GM23248 (cell line): ENCODE results near the gene DNMT3L. TPM values are rescaled to one million over a fixed set of nuclear protein-coding genes. Genes with fewer than 3 reads are reported as not detected.

Source experiments
- DNase-seq: peaks from one replicate; pipeline ENCODE4 v3.0.0-alpha.2; 2015
- H2AFZ ChIP-seq: fragments of 200-600 bp; sonication (generic); 2 replicates; pipeline ENCODE4 v1.6.1; 2016; ENCODE audit warnings: antibody characterized with exemption
- H3F3A ChIP-seq: fragments of 200-600 bp; sonication (generic); 2 replicates; pipeline ENCODE4 v1.6.1; 2016; ENCODE audit warnings: mild to moderate bottlenecking, antibody characterized with exemption, mixed run types; ENCODE audit not compliant: insufficient read depth
- H3K27ac ChIP-seq: fragments of 200-600 bp; sonication (generic); 2 replicates; pipeline ENCODE4 v1.5.1; 2016; ENCODE audit warnings: mild to moderate bottlenecking
- H3K27me3 ChIP-seq: fragments of 200-600 bp; sonication (generic); replicated peaks from 2 replicates; pipeline ENCODE4 v1.6.1; 2016; ENCODE audit warnings: mild to moderate bottlenecking; ENCODE audit not compliant: insufficient read depth
- H3K36me3 ChIP-seq: fragments of 200-600 bp; sonication (generic); 2 replicates; pipeline ENCODE4 v1.6.1; 2016; ENCODE audit warnings: low read depth, mild to moderate bottlenecking
- H3K4me1 ChIP-seq: fragments of 200-600 bp; sonication (generic); 2 replicates; pipeline ENCODE4 v1.6.1; 2016; ENCODE audit warnings: mild to moderate bottlenecking; ENCODE audit not compliant: insufficient read depth
- H3K4me2 ChIP-seq: fragments of 200-600 bp; sonication (generic); one replicate; pipeline ENCODE4 v1.6.1; 2016; ENCODE audit warnings: mild to moderate bottlenecking; ENCODE audit not compliant: unreplicated experiment
- H3K4me3 ChIP-seq: fragments of 200-600 bp; sonication (generic); 2 replicates; pipeline ENCODE4 v1.5.1; 2016; ENCODE audit warnings: mild to moderate bottlenecking
- H3K79me2 ChIP-seq: fragments of 200-600 bp; sonication (generic); 2 replicates; pipeline ENCODE4 v1.6.1; 2016; ENCODE audit warnings: mild to moderate bottlenecking; ENCODE audit not compliant: insufficient read depth
- H3K9ac ChIP-seq: fragments of 200-600 bp; sonication (generic); 2 replicates; pipeline ENCODE4 v1.6.1; 2016; ENCODE audit warnings: mild to moderate bottlenecking
- H3K9me2 ChIP-seq: fragments of 200-600 bp; sonication (generic); 2 replicates; pipeline ENCODE4 v1.6.1; 2016; ENCODE audit warnings: mixed run types, mild to moderate bottlenecking, moderate library complexity; ENCODE audit not compliant: insufficient read depth
- H3K9me3 ChIP-seq: fragments of 200-600 bp; sonication (generic); one replicate; pipeline ENCODE4 v1.6.1; 2017; ENCODE audit warnings: low read depth
- H4K20me1 ChIP-seq: fragments of 200-600 bp; sonication (generic); 2 replicates; pipeline ENCODE4 v1.6.0; 2016; ENCODE audit not compliant: insufficient read depth
- EZH2 ChIP-seq: fragments of 200-600 bp; sonication (generic); IDR thresholded peaks from 2 replicates; pipeline ENCODE4 v1.6.1; 2018; ENCODE audit warnings: antibody characterized with exemption, mild to moderate bottlenecking; ENCODE audit not compliant: insufficient read depth, poor library complexity, severe bottlenecking
- EZH2phosphoT487 ChIP-seq: fragments of 200-600 bp; sonication (generic); IDR thresholded peaks from 2 replicates; pipeline ENCODE4 v1.6.1; 2018; ENCODE audit warnings: antibody characterized with exemption, moderate library complexity, mild to moderate bottlenecking, low read depth; ENCODE audit not compliant: insufficient read depth
- WGBS, 2 experiments: methylation state at CpG; one replicate each; pipeline ENCODE4 v1.1.6; 2015 to 2017; ENCODE audit warnings: low lambda C conversion rate in 2 of 2, low coverage in 1 of 2; ENCODE audit errors: missing lambda C conversion rate in 2 of 2; 5-methylcytosine and 5-hydroxymethylcytosine counted together
- in situ Hi-C: fragments of 300-500 bp; cut with MboI; formaldehyde crosslinking; loops from 2 replicates; pipeline ENCODE4 v1.15.0; 2020
- polyA plus RNA-seq: library from polyadenylated mRNA; unstranded; fragments of >200 nt; fragmentation: Nextera tagmentation; extraction: Ambion mirVana; gene quantifications from 2 replicates; pipeline ENCODE4 v1.2.1, GENCODE V29; 2016
- total RNA-seq: library from RNA; depleted of rRNA; stranded (reverse); fragments of >200 nt; shearing (Covaris generic); gene quantifications from 2 replicates; pipeline ENCODE4 v1.2.3, GENCODE V29; 2014

Gene DNMT3L
- total and polyA plus RNA-seq, 2 experiments from 2014 or later, result not detected

DNA sequence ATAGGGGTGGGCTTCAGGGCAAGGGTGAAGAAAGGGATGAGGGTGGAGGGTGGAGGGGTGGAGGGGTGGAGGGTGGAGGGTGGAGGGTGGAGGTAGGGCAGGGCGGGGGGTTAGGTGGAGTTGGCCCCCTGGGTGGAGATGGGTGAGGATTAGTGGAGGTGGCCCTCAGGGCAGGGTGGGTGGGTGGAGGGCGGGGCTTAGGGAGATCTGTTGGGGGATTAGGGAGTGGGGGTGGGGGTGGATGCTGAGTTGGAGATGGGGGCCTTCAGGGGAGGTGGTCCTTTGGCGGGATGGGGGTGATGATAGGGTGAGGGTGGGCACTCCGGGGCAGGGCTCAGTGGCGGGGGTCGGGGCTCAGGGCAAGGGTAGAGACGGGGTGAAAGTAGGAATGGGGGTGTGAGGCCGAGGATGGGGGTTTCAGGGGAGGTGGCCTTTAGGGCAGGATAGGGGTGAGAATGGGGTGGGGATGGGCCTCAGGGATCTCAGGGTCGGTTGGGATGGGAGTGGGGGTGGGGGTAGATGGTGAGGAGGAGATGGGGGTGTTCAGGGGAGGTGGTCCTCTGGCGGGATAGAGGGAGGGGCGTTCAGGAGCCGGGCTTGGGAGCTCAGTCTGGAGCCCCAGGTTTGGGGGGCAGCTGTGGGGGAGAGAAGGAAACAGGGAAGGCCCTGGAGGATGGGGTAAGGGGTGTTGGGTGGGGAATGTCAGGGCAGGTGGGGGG is 800 bp upstream of the DNMT3L start:
- in situ Hi-C loops, result no loop called here
- Histone ChIP-seq H3K4me1 (no peaks in the 10 kb centered on the region), H3K27me3 (peaks cover 7% of the 10 kb centered on the region; the same call in 1 of the 2 replicates), H3K4me2 (no peak overlapping the region), H3K79me2 (no peaks in the 10 kb centered on the region), H2AFZ (no peak overlapping the region), H3F3A (no peaks in the 10 kb centered on the region), H3K4me3 (no peak overlapping the region), H3K36me3 (no peaks in the 10 kb centered on the region), H3K9ac (no peak overlapping the region), H3K9me2 (no peaks in the 10 kb centered on the region), H3K27ac (no peak overlapping the region), H4K20me1 (no peaks in the 10 kb centered on the region), H3K9me3 (no peaks in the 10 kb centered on the region)
- WGBS, 2 experiments, result 60 to 66% methylated on average over 1 to 12 of the region's 12 CpGs
- no peak for DNase-seq
- TF ChIP-seq EZH2 (no peak), EZH2phosphoT487 (no peak)

DNA sequence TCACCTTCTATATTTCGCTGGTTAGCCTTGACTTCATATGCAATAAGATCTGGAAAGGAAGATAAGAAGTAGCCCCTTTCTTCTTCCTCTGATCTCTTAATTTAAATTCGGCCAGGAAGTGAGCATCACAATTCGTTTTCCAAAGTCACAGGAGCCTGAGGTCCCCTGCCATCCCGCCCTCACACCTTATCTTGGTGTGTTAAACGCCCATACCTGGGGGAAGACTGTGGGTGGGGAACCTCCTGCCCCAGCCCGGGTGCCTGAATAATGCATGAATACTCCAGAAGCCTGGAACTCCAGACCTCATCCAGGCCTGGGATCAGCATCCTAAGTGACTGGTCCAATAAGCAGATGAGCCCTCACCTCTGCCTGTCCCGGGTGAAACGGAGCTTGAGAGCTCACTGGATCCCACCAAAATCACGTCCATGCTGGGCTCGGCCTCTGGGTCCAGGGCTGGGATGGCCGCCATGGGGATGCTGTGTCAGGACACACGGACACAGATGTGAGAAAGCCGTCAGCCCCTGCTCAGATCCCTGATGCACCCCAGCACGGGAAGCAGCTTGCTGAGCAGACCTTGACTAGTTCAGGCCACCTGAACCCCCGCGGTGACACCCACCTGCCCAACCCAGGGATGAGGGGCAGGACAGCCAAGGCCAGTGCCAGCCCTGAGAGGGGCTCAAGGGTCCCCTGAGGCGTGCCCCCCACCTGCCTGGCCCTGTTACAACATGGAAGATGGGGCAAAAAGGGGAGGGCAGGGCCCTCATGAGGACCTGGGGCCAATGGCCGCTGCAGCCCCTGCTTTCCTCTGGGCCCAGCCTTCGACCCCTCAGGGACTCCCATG is 686 bp downstream of the DNMT3L start:
- Histone ChIP-seq H4K20me1 (no peaks in the 10 kb centered on the region), H3K9me2 (no peaks in the 10 kb centered on the region), H3K9me3 (no peaks in the 10 kb centered on the region), H2AFZ (no peak overlapping the region), H3K9ac (no peak overlapping the region), H3K4me3 (no peak overlapping the region), H3F3A (no peaks in the 10 kb centered on the region), H3K79me2 (no peaks in the 10 kb centered on the region), H3K4me1 (no peaks in the 10 kb centered on the region), H3K27me3 (peaks cover 7% of the 10 kb centered on the region; the same call in 1 of the 2 replicates), H3K36me3 (no peaks in the 10 kb centered on the region), H3K4me2 (no peak overlapping the region), H3K27ac (no peak overlapping the region)
- 52 to 56% methylated on average over 19 of the region's 19 CpGs for WGBS, 2 experiments
- DNase-seq, result no peak
- in situ Hi-C loops, result no loop called here
- TF ChIP-seq EZH2, result no peak
- no peak for TF ChIP-seq EZH2phosphoT487

- in situ Hi-C loops, result no loop called here
These were observed 1.6 kb downstream of the DNMT3L start for GRCh38 chr21:44260066-44260465.

GRCh38 chr21:44259082-44259705 is 2.5 kb downstream of the DNMT3L start:
- H3K9ac ChIP-seq, result no peak overlapping the region
- H3F3A ChIP-seq, result no peaks in the 10 kb centered on the region
- H3K36me3 ChIP-seq, result no peaks in the 10 kb centered on the region
- no peak overlapping the region for H2AFZ ChIP-seq
- H4K20me1 ChIP-seq, result no peaks in the 10 kb centered on the region
- no peak overlapping the region for H3K27ac ChIP-seq
- H3K9me3 ChIP-seq, result no peaks in the 10 kb centered on the region
- TF ChIP-seq EZH2phosphoT487, result no peak
- TF ChIP-seq EZH2, result no peak
- H3K4me1 ChIP-seq, result no peaks in the 10 kb centered on the region
- DNase-seq, result no peak
- WGBS, 2 experiments, result 74 to 80% methylated on average over 15 to 22 of the region's 22 CpGs
- no peaks in the 10 kb centered on the region for H3K79me2 ChIP-seq
- no peak overlapping the region for H3K4me2 ChIP-seq
- in situ Hi-C loops, result no loop called here
- H3K4me3 ChIP-seq, result no peak overlapping the region
- H3K27me3 ChIP-seq, result 0 out of 2 replicates have a peak, but pooled peaks cover 7% of the 10 kb centered on the region
- H3K9me2 ChIP-seq, result no peaks in the 10 kb centered on the region

More at GRCh38 chr21:44260066-44260465, 1.6 kb downstream of the DNMT3L start:
- Histone ChIP-seq H3K4me1 (no peaks in the 10 kb centered on the region), H3K4me3 (no peak overlapping the region), H2AFZ (no peak overlapping the region), H3K9ac (no peak overlapping the region), H3F3A (no peaks in the 10 kb centered on the region), H3K27ac (no peak overlapping the region), H3K9me2 (no peaks in the 10 kb centered on the region), H3K36me3 (no peaks in the 10 kb centered on the region), H3K4me2 (no peak overlapping the region), H4K20me1 (no peaks in the 10 kb centered on the region), H3K9me3 (no peaks in the 10 kb centered on the region), H3K27me3 (peaks cover 7% of the 10 kb centered on the region; the same call in 1 of the 2 replicates), H3K79me2 (no peaks in the 10 kb centered on the region)
- WGBS, 2 experiments, result 36 to 40% methylated on average over 4 of the region's 4 CpGs
- DNase-seq, result no peak
- TF ChIP-seq EZH2, result no peak
